KBM-7 (cell line): ENCODE data around the gene ELMO1.

ENCODE experiments used
- DNase-seq: peaks from one replicate; pipeline ENCODE4 v3.0.0-alpha.2; 2015
- in situ Hi-C: fragments of 300-500 bp; cut with MboI; formaldehyde crosslinking; loops from 2 replicates; pipeline ENCODE4 v1.14.3; 2020; ENCODE audit warnings: low sequenced_read_pairs, low pct_unique_long_range_greater_than_20kb, mixed read lengths

The ELMO1 gene

GRCh38 chr7:37039131-37039749 lies 409.4 kb downstream of the ELMO1 start:
- no peak for DNase-seq
- in situ Hi-C loops: no loop called here

GRCh38 chr7:37038706-37039105 lies 410.0 kb downstream of the ELMO1 start:
- in situ Hi-C loops: no loop called here
- DNase-seq: no peak

GRCh38 chr7:37037286-37037685 lies 411.4 kb downstream of the ELMO1 start:
- no peak for DNase-seq
- in situ Hi-C loops: no loop called here

- in situ Hi-C loops: no loop called here
- no peak for DNase-seq
Observed at GRCh38 chr7:37035631-37036030, 413.0 kb downstream of the ELMO1 start.

GRCh38 chr7:37033141-37033540 lies 415.5 kb downstream of the ELMO1 start:
- in situ Hi-C loops: no loop called here

GRCh38 chr7:37032258-37032601 lies 416.4 kb downstream of the ELMO1 start:
- in situ Hi-C loops: no loop called here
- DNase-seq: no peak

More at GRCh38 chr7:37033141-37033540, 415.5 kb downstream of the ELMO1 start:
- no peak for DNase-seq

- in situ Hi-C loops: no loop called here
- peak; percentile 50 for DNase-seq
Observed at GRCh38 chr7:37031571-37032257, 416.9 kb downstream of the ELMO1 start.

- in situ Hi-C loops: no loop called here
- DNase-seq: no peak
Observed at GRCh38 chr7:37028909-37029440, 419.7 kb downstream of the ELMO1 start.

GRCh38 chr7:37027557-37028341 lies 420.9 kb downstream of the ELMO1 start:
- DNase-seq: no peak
- in situ Hi-C loops: no loop called here

- in situ Hi-C loops: no loop called here
- DNase-seq: no peak
Observed at GRCh38 chr7:37027104-37027503, 421.6 kb downstream of the ELMO1 start.

- DNase-seq: no peak
- in situ Hi-C loops: no loop called here
Observed at GRCh38 chr7:37018954-37019353, 429.7 kb downstream of the ELMO1 start.

GRCh38 chr7:37016064-37016878 lies 432.4 kb downstream of the ELMO1 start:
- peak; percentile 0 for DNase-seq
- in situ Hi-C loops: no loop called here

GRCh38 chr7:37015353-37016034 lies 433.2 kb downstream of the ELMO1 start:
- DNase-seq: no peak
- in situ Hi-C loops: no loop called here

GRCh38 chr7:37013771-37014170 lies 434.9 kb downstream of the ELMO1 start:
- DNase-seq: no peak

GRCh38 chr7:37011151-37011890 lies 437.3 kb downstream of the ELMO1 start:
- in situ Hi-C loops: no loop called here
- DNase-seq: no peak

More at GRCh38 chr7:37013771-37014170, 434.9 kb downstream of the ELMO1 start:
- in situ Hi-C loops: no loop called here

GRCh38 chr7:37009125-37009675 lies 439.5 kb downstream of the ELMO1 start:
- no peak for DNase-seq
- in situ Hi-C loops: no loop called here

- no peak for DNase-seq
- in situ Hi-C loops: no loop called here
Observed at GRCh38 chr7:37007691-37008090, 441.0 kb downstream of the ELMO1 start.

GRCh38 chr7:37007268-37007667 lies 441.4 kb downstream of the ELMO1 start:
- no peak for DNase-seq
- in situ Hi-C loops: no loop called here
